AG09309 (cell line): ENCODE results near the gene OSTF1.

Experiments
- DNase-seq: peaks from one replicate; pipeline ENCODE4 v3.0.0-alpha.2; 2010; ENCODE audit warnings: low read depth
- H3K4me3 ChIP-seq: 2 replicates; pipeline ENCODE4 v1.5.1; 2011; ENCODE audit warnings: mild to moderate bottlenecking, low read depth, low read length, moderate library complexity; ENCODE audit not compliant: control insufficient read depth
- TF ChIP-seq, protein P1 (sequence below): IDR thresholded peaks from 2 replicates; pipeline ENCODE4 v1.5.1; 2011; ENCODE audit warnings: mild to moderate bottlenecking, low read depth, low read length, inconsistent platforms; ENCODE audit not compliant: insufficient read depth, control insufficient read depth; ENCODE audit errors: missing control alignments

The OSTF1 gene

DNA sequence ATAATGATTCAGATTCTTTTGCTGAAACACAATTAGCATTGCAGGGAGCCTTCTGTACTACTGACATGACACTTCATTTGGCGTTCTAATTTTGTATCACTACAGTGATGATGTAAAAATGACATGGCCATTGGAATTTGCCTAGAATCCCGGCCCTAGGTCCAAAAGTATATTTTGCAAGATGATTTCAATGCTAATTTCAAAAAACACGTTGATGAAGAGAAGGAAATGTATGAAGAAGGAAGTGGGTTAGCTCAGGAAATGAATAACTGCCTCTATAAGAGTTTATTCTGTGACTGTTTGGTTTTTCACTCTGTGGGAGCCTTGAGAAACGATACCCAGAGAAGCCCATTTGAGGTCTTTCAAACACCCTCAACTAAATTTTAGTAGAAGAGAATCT is 59.3 kb downstream of the OSTF1 start:
- no peak overlapping the region for H3K4me3 ChIP-seq
- DNase-seq, result no peak
- TF ChIP-seq, protein P1, sequence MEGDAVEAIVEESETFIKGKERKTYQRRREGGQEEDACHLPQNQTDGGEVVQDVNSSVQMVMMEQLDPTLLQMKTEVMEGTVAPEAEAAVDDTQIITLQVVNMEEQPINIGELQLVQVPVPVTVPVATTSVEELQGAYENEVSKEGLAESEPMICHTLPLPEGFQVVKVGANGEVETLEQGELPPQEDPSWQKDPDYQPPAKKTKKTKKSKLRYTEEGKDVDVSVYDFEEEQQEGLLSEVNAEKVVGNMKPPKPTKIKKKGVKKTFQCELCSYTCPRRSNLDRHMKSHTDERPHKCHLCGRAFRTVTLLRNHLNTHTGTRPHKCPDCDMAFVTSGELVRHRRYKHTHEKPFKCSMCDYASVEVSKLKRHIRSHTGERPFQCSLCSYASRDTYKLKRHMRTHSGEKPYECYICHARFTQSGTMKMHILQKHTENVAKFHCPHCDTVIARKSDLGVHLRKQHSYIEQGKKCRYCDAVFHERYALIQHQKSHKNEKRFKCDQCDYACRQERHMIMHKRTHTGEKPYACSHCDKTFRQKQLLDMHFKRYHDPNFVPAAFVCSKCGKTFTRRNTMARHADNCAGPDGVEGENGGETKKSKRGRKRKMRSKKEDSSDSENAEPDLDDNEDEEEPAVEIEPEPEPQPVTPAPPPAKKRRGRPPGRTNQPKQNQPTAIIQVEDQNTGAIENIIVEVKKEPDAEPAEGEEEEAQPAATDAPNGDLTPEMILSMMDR, result no peak

GRCh38 chr9:75148561-75148960 is 60.2 kb downstream of the OSTF1 start:
- H3K4me3 ChIP-seq, result no peak overlapping the region
- peak; percentile 82 for DNase-seq
- TF ChIP-seq, protein P1, result no peak

- TF ChIP-seq, protein P1, result no peak
- H3K4me3 ChIP-seq, result no peak overlapping the region
- no peak for DNase-seq
These were observed 61.5 kb downstream of the OSTF1 start for GRCh38 chr9:75149841-75150241.

DNA sequence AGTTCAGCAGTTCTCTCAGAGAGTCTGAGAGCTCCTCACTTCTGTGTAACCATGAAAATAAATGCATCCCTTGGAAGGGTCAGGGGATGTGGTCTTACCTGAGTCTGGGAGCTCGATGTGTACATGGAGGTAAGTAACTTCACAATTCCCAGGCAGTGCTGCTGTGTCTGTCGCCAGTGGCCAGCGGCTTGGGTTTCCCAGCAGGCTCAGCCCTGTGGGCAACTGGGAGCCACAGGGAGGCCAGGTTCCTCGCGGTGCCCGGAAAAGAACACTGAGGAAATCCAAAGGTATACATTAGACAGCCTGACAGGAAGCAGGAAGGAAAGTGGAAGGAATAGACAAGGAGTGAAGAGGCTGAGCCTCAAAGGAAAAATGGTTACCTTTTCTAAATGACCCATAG is 62.2 kb downstream of the OSTF1 start:
- TF ChIP-seq, protein P1, result no peak
- no peak for DNase-seq
- no peak overlapping the region for H3K4me3 ChIP-seq

DNA sequence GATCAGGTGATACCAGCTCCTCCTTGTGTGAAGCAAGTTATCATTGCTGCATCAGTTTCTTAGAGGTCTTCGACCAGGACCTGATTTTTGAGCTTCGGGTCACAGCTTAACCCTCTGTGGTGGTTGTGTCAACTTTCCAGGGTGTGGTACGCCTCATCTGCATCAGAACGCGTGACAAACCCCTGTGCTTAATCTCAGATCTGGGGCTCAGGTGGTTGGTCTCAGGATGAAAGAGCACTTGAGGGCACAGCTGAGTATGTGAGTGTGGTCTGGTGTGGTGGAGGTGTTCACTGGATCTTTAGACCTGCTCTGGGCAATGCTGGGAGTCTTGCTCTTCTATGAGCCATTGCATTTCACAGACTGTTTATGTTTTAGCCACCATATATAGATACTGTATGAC is 64.1 kb downstream of the OSTF1 start:
- TF ChIP-seq, protein P1, result no peak
- DNase-seq, result no peak
- no peak overlapping the region for H3K4me3 ChIP-seq

GRCh38 chr9:75156858-75157257 is 68.5 kb downstream of the OSTF1 start:
- no peak for DNase-seq
- TF ChIP-seq, protein P1, result no peak
- no peak overlapping the region for H3K4me3 ChIP-seq
